ENCODE results near the gene ARRB1.
"Not testable (repeated sequence)": the region's sequence is repeated elsewhere in the genome, so short reads cannot be mapped to it uniquely, and the experiment has no call there.

The ARRB1 gene

GRCh38 chr11:75276686-75277085 is 74.8 kb downstream of the ARRB1 start:
- DNase-seq (ENCODE audit: low read depth) = no peak
- TF ChIP-seq CTCF (IDR thresholded peaks at IDR 0.05; ENCODE audit: control insufficient read depth, insufficient read depth, low read depth, low read length, missing control alignments) = no peak
- no peak overlapping the region for H3K4me3 ChIP-seq (ENCODE audit: control insufficient read depth, low read depth, low read length)

GRCh38 chr11:75276186-75276585 is 75.3 kb downstream of the ARRB1 start:
- TF ChIP-seq CTCF (IDR thresholded peaks at IDR 0.05; ENCODE audit: control insufficient read depth, insufficient read depth, low read depth, low read length, missing control alignments) = no peak
- H3K4me3 ChIP-seq (ENCODE audit: control insufficient read depth, low read depth, low read length) = no peak overlapping the region
- DNase-seq (ENCODE audit: low read depth) = no peak

GRCh38 chr11:75275581-75275980 is 75.9 kb downstream of the ARRB1 start:
- DNase-seq (ENCODE audit: low read depth) = no peak
- no peak overlapping the region for H3K4me3 ChIP-seq (ENCODE audit: control insufficient read depth, low read depth, low read length)

GRCh38 chr11:75274716-75275115 is 76.7 kb downstream of the ARRB1 start:
- H3K4me3 ChIP-seq (ENCODE audit: control insufficient read depth, low read depth, low read length); DNase-seq (ENCODE audit: low read depth): not testable (repeated sequence)

More at GRCh38 chr11:75275581-75275980, 75.9 kb downstream of the ARRB1 start:
- no peak for TF ChIP-seq CTCF (IDR thresholded peaks at IDR 0.05; ENCODE audit: control insufficient read depth, insufficient read depth, low read depth, low read length, missing control alignments)

- no peak for DNase-seq (ENCODE audit: low read depth)
- no peak for TF ChIP-seq CTCF (IDR thresholded peaks at IDR 0.05; ENCODE audit: control insufficient read depth, insufficient read depth, low read depth, low read length, missing control alignments)
- no peak overlapping the region for H3K4me3 ChIP-seq (ENCODE audit: control insufficient read depth, low read depth, low read length)
These were observed 77.8 kb downstream of the ARRB1 start for GRCh38 chr11:75273411-75274391.

- TF ChIP-seq CTCF (IDR thresholded peaks at IDR 0.05; ENCODE audit: control insufficient read depth, insufficient read depth, low read depth, low read length, missing control alignments) = no peak
- H3K4me3 ChIP-seq (ENCODE audit: control insufficient read depth, low read depth, low read length) = no peak overlapping the region
- DNase-seq (ENCODE audit: low read depth) = no peak
These were observed 78.6 kb downstream of the ARRB1 start for GRCh38 chr11:75272821-75273301.

GRCh38 chr11:75272391-75272790 is 79.1 kb downstream of the ARRB1 start:
- DNase-seq (ENCODE audit: low read depth) = no peak
- H3K4me3 ChIP-seq (ENCODE audit: control insufficient read depth, low read depth, low read length) = no peak overlapping the region
- TF ChIP-seq CTCF (IDR thresholded peaks at IDR 0.05; ENCODE audit: control insufficient read depth, insufficient read depth, low read depth, low read length, missing control alignments) = no peak
